Measurements from ENCODE around the gene GRIP2. TPM values are rescaled to one million over a fixed set of nuclear protein-coding genes. Genes with fewer than 3 reads are reported as not detected.

Gene GRIP2
- polyA plus RNA-seq, 1 experiment = not detected

GRCh38 chr3:14487086-14487485 is 53.1 kb downstream of the GRIP2 start:
- H3K9me3 ChIP-seq (ENCODE audit: control insufficient read depth, insufficient read depth, low read length) = no peaks in the 10 kb centered on the region; the same call in 1 of the 2 replicates
- no peaks in the 10 kb centered on the region for H3K27me3 ChIP-seq (ENCODE audit: control insufficient read depth, insufficient read depth, low read length)
- no peak for TF ChIP-seq CTCF (IDR thresholded peaks at IDR 0.05; ENCODE audit: low read depth, low read length)
- ChIA-PET CTCF (interaction anchor here (0.9 kb wide), 1 partner anchor 226 kb away, joined by 3 read pairs; no protein-coding TSS in a partner anchor), POLR2A (no interaction called here)
- no peak for DNase-seq (ENCODE audit: low read depth, low spot score)
- no peak overlapping the region for H3K4me3 ChIP-seq (ENCODE audit: low read depth, low read length)
- H3K27ac ChIP-seq (ENCODE audit: low read depth, low read length) = no peak overlapping the region

- Histone ChIP-seq H3K27ac (ENCODE audit: low read depth, low read length) (no peak overlapping the region), H3K4me3 (ENCODE audit: low read depth, low read length) (no peak overlapping the region), H3K9me3 (ENCODE audit: control insufficient read depth, insufficient read depth, low read length) (no peaks in the 10 kb centered on the region; the same call in 1 of the 2 replicates), H3K27me3 (ENCODE audit: control insufficient read depth, insufficient read depth, low read length) (no peaks in the 10 kb centered on the region)
- ChIA-PET CTCF (no interaction called here), POLR2A (no interaction called here)
- no peak for DNase-seq (ENCODE audit: low read depth, low spot score)
- no peak for TF ChIP-seq CTCF (IDR thresholded peaks at IDR 0.05; ENCODE audit: low read depth, low read length)
Measured at GRCh38 chr3:14486460-14486859, 53.7 kb downstream of the GRIP2 start.

GRCh38 chr3:14485981-14486380 is 54.2 kb downstream of the GRIP2 start:
- no peak for DNase-seq (ENCODE audit: low read depth, low spot score)
- ChIA-PET CTCF (interaction anchor here (0.6 kb wide), 1 partner anchor 284 kb away, joined by 3 read pairs; no protein-coding TSS in a partner anchor), POLR2A (no interaction called here)
- Histone ChIP-seq H3K27me3 (ENCODE audit: control insufficient read depth, insufficient read depth, low read length) (no peaks in the 10 kb centered on the region), H3K27ac (ENCODE audit: low read depth, low read length) (no peak overlapping the region), H3K4me3 (ENCODE audit: low read depth, low read length) (no peak overlapping the region), H3K9me3 (ENCODE audit: control insufficient read depth, insufficient read depth, low read length) (no peaks in the 10 kb centered on the region; the same call in 1 of the 2 replicates)
- TF ChIP-seq CTCF (IDR thresholded peaks at IDR 0.05; ENCODE audit: low read depth, low read length) = no peak

GRCh38 chr3:14484741-14485140 is 55.4 kb downstream of the GRIP2 start:
- H3K9me3 ChIP-seq (ENCODE audit: control insufficient read depth, insufficient read depth, low read length) = no peaks in the 10 kb centered on the region; the same call in 1 of the 2 replicates
- no peak for TF ChIP-seq CTCF (IDR thresholded peaks at IDR 0.05; ENCODE audit: low read depth, low read length)
- H3K27me3 ChIP-seq (ENCODE audit: control insufficient read depth, insufficient read depth, low read length) = no peaks in the 10 kb centered on the region
- POLR2A ChIA-PET = interaction anchor here (0.6 kb wide), 1 partner anchor 141 kb away, joined by 3 read pairs; no protein-coding TSS in a partner anchor
- H3K4me3 ChIP-seq (ENCODE audit: low read depth, low read length) = no peak overlapping the region
- CTCF ChIA-PET = interaction anchor here (1.4 kb wide), 1 partner anchor 223 kb away, joined by 4 read pairs; no protein-coding TSS in a partner anchor
- no peak overlapping the region for H3K27ac ChIP-seq (ENCODE audit: low read depth, low read length)
- no peak for DNase-seq (ENCODE audit: low read depth, low spot score)

GRCh38 chr3:14483286-14483685 is 56.9 kb downstream of the GRIP2 start:
- Histone ChIP-seq H3K4me3 (ENCODE audit: low read depth, low read length) (no peak overlapping the region), H3K27ac (ENCODE audit: low read depth, low read length) (no peak overlapping the region), H3K9me3 (ENCODE audit: control insufficient read depth, insufficient read depth, low read length) (no peaks in the 10 kb centered on the region; the same call in 1 of the 2 replicates), H3K27me3 (ENCODE audit: control insufficient read depth, insufficient read depth, low read length) (no peaks in the 10 kb centered on the region)
- no peak for DNase-seq (ENCODE audit: low read depth, low spot score)
- CTCF ChIA-PET = interaction anchor here (1.1 to 1.4 kb wide), 2 partner anchors 280 to 321 kb away, joined by 3 to 9 read pairs; no protein-coding TSS in a partner anchor
- POLR2A ChIA-PET = no interaction called here
- TF ChIP-seq CTCF (IDR thresholded peaks at IDR 0.05; ENCODE audit: low read depth, low read length) = no peak

All from AG04450 (cell line).